Stomach (tissue), 9 donors: Measurements from ENCODE around the gene EPB41. TPM values are rescaled to one million over a fixed set of nuclear protein-coding genes. Genes with fewer than 3 reads are reported as not detected.
"Not testable (repeated sequence)": the region's sequence is repeated elsewhere in the genome, so short reads cannot be mapped to it uniquely, and the experiment has no call there.

Source experiments
- DNase-seq, 2 donors: peaks; one replicate each; pipeline versions ENCODE4 v3.0.0 to v3.0.0-alpha.2; 2013 to 2019
- H3K27ac ChIP-seq, 5 donors: fragments of 200-600 bp in 4 of 5; sonication (generic) in 4 of 5; one replicate each; pipeline ENCODE4 v1.5.1; 2013 to 2019; ENCODE audit warnings: mild to moderate bottlenecking in 1 of 5, moderate library complexity in 1 of 5
- H3K27me3 ChIP-seq, 3 donors: fragments of 200-600 bp; sonication (generic); one replicate each; pipeline ENCODE4 v1.5.1; 2017 to 2019; ENCODE audit warnings: mixed run types in 1 of 3
- H3K36me3 ChIP-seq, 4 donors: fragments of 200-600 bp; sonication (generic); 1 replicate in 3 of 4; 2 replicates in 1 of 4; pipeline ENCODE4 v1.5.1; 2016 to 2019
- H3K4me1 ChIP-seq, 4 donors: fragments of 200-600 bp; sonication (generic); one replicate each; pipeline ENCODE4 v1.5.1; 2016 to 2019
- H3K4me3 ChIP-seq, 4 donors: fragments of 200-600 bp; sonication (generic) in 3 of 4; one replicate each; pipeline ENCODE4 v1.5.1; 2016 to 2019; ENCODE audit warnings: mild to moderate bottlenecking in 1 of 4
- H3K9me3 ChIP-seq, 4 donors: fragments of 200-600 bp; sonication (generic); one replicate each; pipeline ENCODE4 v1.5.1; 2016 to 2019
- EP300 ChIP-seq: sonication (generic); formaldehyde crosslinking; IDR thresholded peaks from one replicate; pipeline ENCODE4 v1.6.1; 2017; ENCODE audit warnings: antibody characterized with exemption
- POLR2A ChIP-seq, 4 donors: fragments of 450-650 bp; IDR thresholded peaks; one replicate each; pipeline ENCODE4 v1.6.1; 2016; ENCODE audit warnings: antibody characterized with exemption in 4 of 4, control low read depth in 2 of 4, mild to moderate bottlenecking in 1 of 4, moderate library complexity in 1 of 4
- POLR2AphosphoS5 ChIP-seq, 3 donors: sonication (generic); formaldehyde crosslinking; IDR thresholded peaks; one replicate each; pipeline ENCODE4 v1.6.1; 2016; ENCODE audit warnings: antibody characterized with exemption in 3 of 3
- WGBS, 5 donors: extraction: QIAGEN DNeasy Blood & Tissue Kit in 3 of 5; methylation state at CpG; one replicate each; pipeline versions ENCODE4 v1.1.5 to v1.1.7; 2013 to 2018; 5-methylcytosine and 5-hydroxymethylcytosine counted together
- intact Hi-C: fragments of 100-400 bp; cut with DNase I; formaldehyde crosslinking; loops from one replicate; pipeline ENCODE4 v1.15.1; 2023; ENCODE audit warnings: low total_unique reads
- polyA plus RNA-seq, 3 donors: library from polyadenylated mRNA; stranded (reverse); fragments of 200-250 nt; gene quantifications; one replicate each; pipeline ENCODE4 v1.2.3, GENCODE V29; 2013
- total RNA-seq, 5 donors: library from RNA; depleted of rRNA; stranded (reverse); fragments of >200 nt; gene quantifications; one replicate each; pipeline versions ENCODE4 v1.1.0 to v1.2.3, GENCODE V29; 2014 to 2016
- TF ChIP-seq, protein P1 (sequence below), 7 experiments: fragments of 450-650 bp in 4 of 7; fragments of 200-600 bp in 3 of 7; sonication (generic) in 3 of 7; IDR thresholded peaks; one replicate each; pipeline ENCODE4 v1.5.1; 2016 to 2019; ENCODE audit warnings: antibody characterized with exemption in 7 of 7, control low read depth in 2 of 7, mild to moderate bottlenecking in 1 of 7
- donor health status: healthy with polysubstance abuse.
- donor health status: Bipolar disorder and iron deficiency.
- donor health status: healthy.

Gene EPB41
- total and polyA plus RNA-seq, 8 donors, result 6.4 to 112 (median 48.1) TPM

GRCh38 chr1:29032841-29033240 is 118.5 kb downstream of the EPB41 start:
- Histone ChIP-seq H3K4me3 (no peak overlapping the region), H3K4me1 (no peaks in the 10 kb centered on the region), H3K9me3 (no peaks in the 10 kb centered on the region), H3K27me3 (no peaks in the 10 kb centered on the region), H3K36me3 (peaks cover 0 to 42% (median 26%) of the 10 kb centered on the region in 4 donors), H3K27ac (no peak overlapping the region)
- intact Hi-C loops, result loop anchor here (5.0 kb wide), 1 partner anchor 156 kb away; no protein-coding TSS in a partner anchor
- 63 to 77% (median 66%) methylated on average over 4 of the region's 4 CpGs for WGBS, 5 donors
- DNase-seq, result no peak
- TF ChIP-seq, protein P1, sequence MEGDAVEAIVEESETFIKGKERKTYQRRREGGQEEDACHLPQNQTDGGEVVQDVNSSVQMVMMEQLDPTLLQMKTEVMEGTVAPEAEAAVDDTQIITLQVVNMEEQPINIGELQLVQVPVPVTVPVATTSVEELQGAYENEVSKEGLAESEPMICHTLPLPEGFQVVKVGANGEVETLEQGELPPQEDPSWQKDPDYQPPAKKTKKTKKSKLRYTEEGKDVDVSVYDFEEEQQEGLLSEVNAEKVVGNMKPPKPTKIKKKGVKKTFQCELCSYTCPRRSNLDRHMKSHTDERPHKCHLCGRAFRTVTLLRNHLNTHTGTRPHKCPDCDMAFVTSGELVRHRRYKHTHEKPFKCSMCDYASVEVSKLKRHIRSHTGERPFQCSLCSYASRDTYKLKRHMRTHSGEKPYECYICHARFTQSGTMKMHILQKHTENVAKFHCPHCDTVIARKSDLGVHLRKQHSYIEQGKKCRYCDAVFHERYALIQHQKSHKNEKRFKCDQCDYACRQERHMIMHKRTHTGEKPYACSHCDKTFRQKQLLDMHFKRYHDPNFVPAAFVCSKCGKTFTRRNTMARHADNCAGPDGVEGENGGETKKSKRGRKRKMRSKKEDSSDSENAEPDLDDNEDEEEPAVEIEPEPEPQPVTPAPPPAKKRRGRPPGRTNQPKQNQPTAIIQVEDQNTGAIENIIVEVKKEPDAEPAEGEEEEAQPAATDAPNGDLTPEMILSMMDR (IDR thresholded peaks at IDR 0.05), result no peak
- TF ChIP-seq POLR2AphosphoS5 (IDR thresholded peaks at IDR 0.05) (no peak), EP300 (no peak), POLR2A (IDR thresholded peaks at IDR 0.05) (no peak)

GRCh38 chr1:29033829-29034466 is 119.6 kb downstream of the EPB41 start:
- Histone ChIP-seq H3K27ac (no peak overlapping the region), H3K4me1 (no peaks in the 10 kb centered on the region), H3K36me3 (peaks cover 0 to 42% (median 27%) of the 10 kb centered on the region in 4 donors), H3K4me3 (no peak overlapping the region), H3K9me3 (no peaks in the 10 kb centered on the region), H3K27me3 (no peaks in the 10 kb centered on the region)
- intact Hi-C loops, result loop anchor here (5.0 kb wide), 1 partner anchor 157 kb away; no protein-coding TSS in a partner anchor
- TF ChIP-seq EP300, result no peak
- TF ChIP-seq, protein P1 (IDR thresholded peaks at IDR 0.05), result peak in 5 of 7 experiments; percentile 33 to 83 (median 73)
- peak in 1 of 2 donors; percentile 69 for DNase-seq
- WGBS, 5 donors, result 58 to 86% (median 80%) methylated on average over 1 of the region's 1 CpG

GRCh38 chr1:29043274-29043965 is 129.1 kb downstream of the EPB41 start:
- no peaks in the 10 kb centered on the region for H3K27me3 ChIP-seq
- H3K4me1 ChIP-seq, result no peaks in the 10 kb centered on the region
- peaks cover 5 to 47% (median 32%) of the 10 kb centered on the region in 4 donors for H3K36me3 ChIP-seq
- peak in 1 of 2 donors; percentile 30 for DNase-seq
- intact Hi-C loops, result no loop called here
- WGBS, 5 donors, result 87 to 95% (median 89%) methylated on average over 6 of the region's 6 CpGs
- TF ChIP-seq EP300, result no peak
- TF ChIP-seq, protein P1 (IDR thresholded peaks at IDR 0.05), result no peak
- TF ChIP-seq POLR2AphosphoS5 (IDR thresholded peaks at IDR 0.05), result no peak
- TF ChIP-seq POLR2A (IDR thresholded peaks at IDR 0.05), result no peak
- H3K9me3 ChIP-seq, result no peaks in the 10 kb centered on the region
- H3K4me3 ChIP-seq, result no peak overlapping the region
- H3K27ac ChIP-seq, result no peak overlapping the region

DNA sequence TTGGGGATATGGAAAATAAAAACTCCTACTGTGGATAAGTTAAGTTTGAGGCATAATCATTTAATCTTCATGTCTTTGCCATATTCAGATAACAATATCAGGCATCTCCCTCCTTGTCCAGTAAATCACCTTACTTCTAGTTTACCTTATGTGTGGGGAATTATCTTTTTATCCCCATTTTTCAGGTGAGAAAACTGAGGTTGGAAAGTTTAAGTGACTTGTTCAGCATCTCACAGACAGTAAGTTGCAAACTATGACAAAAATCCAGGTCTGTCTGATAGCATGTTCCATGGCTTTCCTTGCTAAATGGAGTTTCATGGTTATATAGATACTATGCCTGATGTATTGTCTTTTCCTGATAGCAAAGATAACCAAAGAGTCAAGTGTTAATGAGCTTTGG is 129.6 kb downstream of the EPB41 start:
- H3K27ac ChIP-seq, result no peak overlapping the region
- no peak for DNase-seq
- peaks cover 5 to 47% (median 32%) of the 10 kb centered on the region in 4 donors for H3K36me3 ChIP-seq
- no peaks in the 10 kb centered on the region for H3K9me3 ChIP-seq
- H3K4me3 ChIP-seq, result no peak overlapping the region
- H3K27me3 ChIP-seq, result no peaks in the 10 kb centered on the region
- intact Hi-C loops, result no loop called here
- no peaks in the 10 kb centered on the region for H3K4me1 ChIP-seq
- TF ChIP-seq POLR2A (IDR thresholded peaks at IDR 0.05) (no peak), POLR2AphosphoS5 (IDR thresholded peaks at IDR 0.05) (no peak), EP300 (no peak)
- TF ChIP-seq, protein P1 (IDR thresholded peaks at IDR 0.05), result no peak

DNA sequence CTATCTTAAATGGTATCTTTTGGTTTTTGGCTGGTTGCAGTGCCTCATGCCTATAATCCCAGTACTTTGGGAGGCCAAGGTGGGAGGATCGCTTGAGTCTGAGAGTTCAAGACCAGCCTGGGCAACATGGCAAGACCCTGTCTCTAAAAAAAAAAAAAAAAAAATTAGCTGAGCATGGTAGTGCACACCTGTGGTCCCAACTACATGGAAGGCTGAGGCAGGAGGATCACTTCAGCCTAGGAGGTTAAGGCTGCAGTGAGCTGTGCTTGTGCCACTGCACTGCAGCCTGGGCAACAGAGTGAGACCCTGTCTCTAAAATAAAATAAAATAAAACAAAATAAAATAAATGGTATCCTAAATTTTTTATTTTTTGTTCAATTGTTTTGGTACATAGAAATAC is 131.3 kb downstream of the EPB41 start:
- H3K4me3 ChIP-seq, DNase-seq, H3K27me3 ChIP-seq, H3K4me1 ChIP-seq, H3K27ac ChIP-seq, H3K9me3 ChIP-seq, intact Hi-C loops: not testable (repeated sequence)
- 98 to 100% (median 100%) methylated on average over 1 of the region's 1 CpG for WGBS, 5 donors
- H3K36me3 ChIP-seq, result peaks cover 0 to 34% (median 17%) of the 10 kb centered on the region in 4 donors
